DMS 273 (cell line): ENCODE data around the gene CTF1.
"Not testable (repeated sequence)": the region's sequence is repeated elsewhere in the genome, so short reads cannot be mapped to it uniquely, and the experiment has no call there.

Experiments
- DNase-seq: peaks from one replicate; lab custom pipeline; 2025; ENCODE audit not compliant: unreplicated experiment; lab: John Stamatoyannopoulos, UW

CTF1 gene

GRCh38 chr16:30887927-30888326, 8.5 kb upstream of the CTF1 start:
- no peak for DNase-seq

- peak; percentile 55 for DNase-seq
These were observed 7.4 kb upstream of the CTF1 start for GRCh38 chr16:30888856-30889499.

- DNase-seq: no peak
These were observed 6.7 kb upstream of the CTF1 start for GRCh38 chr16:30889721-30890120.

DNA sequence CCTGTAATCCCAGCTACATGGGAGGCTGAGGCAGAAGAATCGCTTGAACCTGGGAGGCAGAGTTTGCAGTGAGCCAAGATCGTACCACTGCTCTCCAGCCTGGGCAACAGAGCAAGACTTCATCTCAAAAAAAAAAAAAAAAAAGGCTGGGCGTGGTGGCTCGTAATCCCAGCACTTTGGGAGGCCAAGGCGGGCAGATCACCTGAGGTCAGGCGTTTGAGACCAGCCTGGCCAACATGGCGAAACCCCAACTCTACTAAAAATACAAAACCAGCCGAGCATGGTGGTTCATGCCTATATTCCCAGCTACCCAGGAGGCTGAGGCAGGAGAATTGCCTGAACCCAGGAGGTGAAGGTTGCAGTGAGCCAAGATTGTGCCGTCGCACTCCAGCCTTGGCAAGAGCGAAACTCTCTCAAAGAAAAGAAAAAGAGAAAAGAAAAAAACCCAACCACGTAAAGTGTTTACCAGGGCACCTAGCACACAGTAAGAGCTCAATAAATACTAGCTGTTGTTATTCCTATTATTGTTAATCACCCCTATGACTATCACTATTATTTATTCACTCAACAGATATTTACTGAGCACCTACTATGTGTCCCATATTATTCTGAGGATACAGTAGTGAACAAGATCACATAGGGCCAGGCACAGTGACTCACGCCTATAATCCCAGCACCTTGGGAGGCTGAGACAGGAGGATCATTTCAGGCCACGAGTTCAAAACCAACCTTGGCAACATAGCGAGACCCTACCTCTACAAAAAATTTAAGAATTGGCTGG, 5.2 kb upstream of the CTF1 start:
- not testable (repeated sequence) for DNase-seq

DNA sequence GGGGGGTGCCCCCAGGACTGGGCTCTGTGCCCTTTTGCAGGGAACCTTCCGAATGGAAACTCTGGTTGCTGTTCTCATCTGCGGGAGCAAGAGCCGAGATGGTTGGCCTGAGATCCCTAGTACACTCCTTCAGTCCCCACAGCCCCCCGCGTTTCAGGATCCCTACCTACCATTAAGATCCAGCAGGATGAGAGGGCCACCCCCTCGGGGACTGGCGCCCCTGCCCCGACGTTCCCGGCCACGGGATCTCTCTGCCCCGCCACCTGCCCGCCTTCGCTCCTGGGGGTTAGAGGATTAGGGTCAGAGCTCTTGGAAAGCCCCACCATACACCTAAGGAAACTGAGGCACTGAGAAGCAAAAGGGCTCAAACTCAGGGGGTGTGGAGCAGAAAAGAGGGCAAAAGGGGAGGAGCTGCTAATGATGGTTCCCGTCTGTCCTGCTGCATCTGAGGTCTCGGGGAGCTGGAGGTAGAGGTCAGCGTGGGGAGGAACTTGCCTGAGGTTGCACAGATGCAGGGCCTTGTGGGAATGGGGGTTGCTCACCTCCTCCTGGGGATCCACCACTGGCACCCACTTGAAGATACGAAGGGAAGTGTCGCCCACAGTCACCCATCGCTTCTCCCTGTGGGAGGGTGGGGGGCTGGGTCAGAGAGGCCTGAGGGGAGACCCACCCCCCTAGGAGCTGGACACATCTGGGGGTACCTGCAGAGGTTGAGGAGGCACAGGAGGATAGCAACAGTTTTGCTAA, 3.6 kb upstream of the CTF1 start:
- no peak for DNase-seq

DNA sequence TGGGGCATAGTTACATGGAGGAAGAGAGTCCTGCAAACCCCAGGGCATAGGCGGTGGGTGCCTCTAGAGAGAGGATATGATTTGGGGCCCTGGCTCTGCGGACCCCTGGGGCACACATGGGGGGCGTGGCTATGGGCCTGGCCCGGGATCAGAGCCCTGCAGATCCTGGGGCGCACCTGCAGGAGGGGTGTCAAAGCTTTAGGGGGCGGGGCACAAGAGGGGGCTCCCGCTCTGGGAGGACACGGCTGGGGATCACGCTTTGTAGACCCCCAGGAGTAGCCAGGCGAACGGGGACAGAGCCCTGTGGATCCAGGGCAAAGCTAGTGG, 3.0 kb upstream of the CTF1 start:
- no peak for DNase-seq

DNA sequence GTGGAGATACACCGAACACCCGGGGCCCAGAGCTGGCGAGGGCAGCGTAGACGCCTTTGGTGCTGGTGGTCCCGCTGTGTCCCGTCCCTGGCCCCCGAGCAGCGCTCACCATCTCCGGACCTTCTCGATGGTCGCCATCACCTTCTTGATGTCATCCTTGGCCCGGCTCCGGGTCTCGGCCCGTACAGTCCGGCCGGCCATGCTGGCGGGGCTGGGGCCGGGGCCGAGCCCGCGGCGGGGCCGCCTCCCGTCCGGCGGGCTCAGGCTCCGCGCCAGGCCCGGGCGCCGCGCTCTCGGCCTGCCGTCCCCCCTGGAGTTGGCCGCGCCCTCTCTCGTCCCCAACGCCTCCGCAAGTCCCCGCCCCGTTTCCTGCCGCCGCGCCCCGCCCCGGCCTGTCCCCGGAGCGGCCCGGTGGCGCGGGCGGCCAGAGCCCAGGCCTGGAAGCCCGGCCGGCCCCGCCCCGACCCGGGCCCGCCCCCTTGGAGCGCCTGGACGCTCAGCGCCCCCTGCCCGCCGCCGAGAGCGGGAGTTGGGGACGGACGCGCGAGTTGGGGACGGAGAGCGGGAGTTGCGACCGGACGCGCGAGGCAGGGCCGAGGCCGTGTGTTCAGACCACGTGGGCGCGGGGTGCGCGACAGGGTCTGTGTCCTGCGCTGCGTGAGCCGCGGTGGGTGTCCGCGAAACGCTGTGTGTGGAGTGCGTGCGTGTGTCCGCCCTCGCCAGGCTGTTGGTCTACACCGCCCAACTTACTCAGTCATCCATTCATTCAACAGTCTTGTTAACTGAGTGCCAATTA, 2.5 kb upstream of the CTF1 start, which contains the start of gene BCL7C:
BCL7C (minus strand) TSS at position 334 of the 796 bp plus-strand sequence; CDS start at position 201, 133 bp downstream.
- DNase-seq: peak; percentile 95

GRCh38 chr16:30894540-30895368, 1.7 kb upstream of the CTF1 start:
- DNase-seq: peak; percentile 68

DNA sequence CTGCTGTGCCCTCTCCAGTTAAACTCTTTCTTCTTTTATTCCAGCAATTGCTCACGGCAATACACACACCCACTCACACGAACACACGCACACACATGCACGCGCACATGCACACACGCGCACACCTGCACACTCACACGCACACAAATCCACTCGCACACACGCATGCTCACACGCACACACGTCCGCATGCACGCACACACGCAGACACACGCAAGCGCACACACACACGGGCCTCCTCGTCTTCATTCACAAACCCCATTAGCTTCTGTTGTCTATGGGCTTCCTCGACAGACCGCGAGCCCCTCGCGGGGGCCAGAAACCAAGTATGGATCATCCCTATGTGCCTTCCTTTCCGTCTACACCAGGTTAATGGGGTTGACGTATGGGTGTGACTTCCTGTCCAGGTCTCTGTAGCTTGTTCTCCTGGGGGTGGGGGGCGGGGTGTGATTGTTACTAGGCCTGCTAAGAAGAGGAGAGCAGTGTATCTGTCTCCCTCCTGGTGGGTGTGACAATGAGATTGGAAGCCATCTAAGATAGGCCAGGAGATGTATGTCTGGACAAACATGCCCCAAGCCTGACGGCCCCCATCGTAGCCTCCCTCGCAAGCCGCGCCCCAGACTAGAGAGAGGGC, 670 bp upstream of the CTF1 start:
- no peak for DNase-seq

GRCh38 chr16:30896889-30897733, 697 bp downstream of the CTF1 start:
- DNase-seq: peak; percentile 86

DNA sequence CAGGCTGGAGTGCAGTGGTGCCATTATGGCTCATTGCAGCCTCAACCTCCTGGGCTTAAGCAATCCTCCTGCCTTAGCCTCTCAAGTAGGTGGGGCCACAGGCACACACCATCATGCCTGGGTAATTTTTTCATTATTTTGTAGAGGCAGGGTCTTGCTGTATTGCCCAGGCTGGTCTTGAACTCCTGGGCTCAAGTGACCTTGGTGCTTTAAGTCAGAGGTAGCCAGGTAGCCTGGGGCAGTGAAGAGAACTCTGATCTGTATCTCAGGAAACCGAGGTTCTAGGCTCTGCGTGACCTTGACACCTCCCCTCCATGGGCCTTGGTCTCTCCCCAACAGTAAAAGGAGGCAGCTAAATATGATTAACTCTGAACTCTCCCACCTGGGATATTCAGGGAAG, 3.4 kb downstream of the CTF1 start:
- DNase-seq: no peak

DNA sequence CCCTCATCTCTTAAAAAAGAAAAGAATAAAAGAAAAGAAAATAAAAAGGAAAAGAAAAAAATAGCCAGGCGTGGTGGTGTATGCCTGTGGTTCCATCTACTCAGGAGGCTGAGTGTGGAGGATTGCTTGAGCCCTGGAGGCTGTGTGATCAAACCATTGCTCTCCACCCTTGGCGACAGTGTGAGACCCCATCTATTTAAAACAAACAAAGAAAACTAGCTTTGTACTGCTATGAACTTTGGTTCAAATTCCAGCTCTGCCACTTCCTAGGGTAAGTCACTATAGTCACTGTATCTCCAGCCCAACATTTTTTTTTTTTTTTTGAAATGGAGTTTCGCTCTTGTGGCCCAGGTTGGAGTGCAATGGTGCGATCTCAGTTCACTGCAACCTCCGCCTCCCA, 4.2 kb downstream of the CTF1 start:
- no peak for DNase-seq

GRCh38 chr16:30901201-30902028, 5.0 kb downstream of the CTF1 start:
- DNase-seq: peak; percentile 60

GRCh38 chr16:30902029-30902972, 5.9 kb downstream of the CTF1 start:
- DNase-seq: peak; percentile 85

DNA sequence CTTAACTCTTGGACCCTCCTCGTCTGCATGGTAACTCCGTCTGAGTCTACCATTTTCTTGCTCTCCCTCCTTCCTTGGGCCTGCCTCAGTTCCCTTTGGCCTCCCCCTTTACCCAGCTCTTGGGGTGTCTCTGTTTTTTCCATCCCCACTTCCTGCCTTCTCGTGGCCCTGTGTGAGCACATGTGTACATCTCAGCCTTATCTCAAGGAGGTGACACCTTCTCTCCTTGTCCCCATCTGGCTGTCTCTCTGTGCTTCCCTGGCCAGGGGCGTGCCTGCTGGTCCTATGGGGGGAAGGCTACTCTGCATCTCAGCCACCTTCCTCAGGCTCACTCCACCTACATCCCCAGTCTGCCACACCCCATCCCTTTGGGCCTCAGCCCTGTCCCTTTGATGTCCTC, 6.6 kb downstream of the CTF1 start:
- DNase-seq: no peak

DNA sequence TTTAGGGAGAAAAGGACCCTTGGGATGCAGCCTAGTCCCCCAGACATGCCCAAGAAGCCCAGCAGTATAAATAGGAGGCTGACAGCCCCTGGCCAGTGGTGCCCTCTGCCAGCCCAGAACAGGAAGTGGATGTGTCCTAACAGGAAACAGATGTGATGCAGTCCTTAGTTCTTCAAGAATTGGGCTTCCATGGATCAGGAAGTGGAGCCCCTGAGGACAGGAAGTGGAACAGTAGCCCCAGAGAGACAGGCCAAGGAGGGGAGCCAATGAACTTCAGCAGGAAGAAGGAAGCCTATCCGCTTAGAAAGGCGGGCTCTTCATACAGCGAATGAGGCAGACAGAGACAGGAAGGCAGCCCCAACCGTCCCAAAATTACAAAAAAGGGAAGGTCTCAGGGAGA, 7.2 kb downstream of the CTF1 start:
- DNase-seq: peak; percentile 54
